Neural progenitor cell (in vitro differentiated cells): Measurements from ENCODE around the gene GIPC2. TPM values are rescaled to one million over a fixed set of nuclear protein-coding genes. Genes with fewer than 3 reads are reported as not detected.

Experiments
- DNase-seq: peaks from one replicate; pipeline ENCODE4 v3.0.0-alpha.2; 2016; ENCODE audit warnings: low spot score
- H2AFZ ChIP-seq: fragments of 200-600 bp; sonication (generic); replicated peaks from 2 replicates; pipeline ENCODE4 v1.6.1; 2016; ENCODE audit warnings: antibody characterized with exemption
- H3F3A ChIP-seq: fragments of 200-600 bp; sonication (generic); 2 replicates; pipeline ENCODE4 v1.6.1; 2016; ENCODE audit warnings: antibody characterized with exemption, low read depth
- H3K27ac ChIP-seq: fragments of 200-600 bp; sonication (generic); 2 replicates; pipeline ENCODE4 v1.5.1; 2016; ENCODE audit warnings: mild to moderate bottlenecking
- H3K27me3 ChIP-seq: fragments of 200-600 bp; sonication (generic); 2 replicates; pipeline ENCODE4 v1.6.1; 2016; ENCODE audit warnings: mild to moderate bottlenecking, moderate library complexity
- H3K36me3 ChIP-seq: fragments of 200-600 bp; sonication (generic); 2 replicates; pipeline ENCODE4 v1.5.1; 2016
- H3K4me1 ChIP-seq: fragments of 200-600 bp; sonication (generic); 2 replicates; pipeline ENCODE4 v1.6.1; 2016; ENCODE audit warnings: mixed run types
- H3K4me2 ChIP-seq: fragments of 200-600 bp; sonication (generic); 2 replicates; pipeline ENCODE4 v1.6.1; 2016
- H3K4me3 ChIP-seq: fragments of 200-600 bp; sonication (generic); 2 replicates; pipeline ENCODE4 v1.5.1; 2016
- H3K79me2 ChIP-seq: fragments of 200-600 bp; sonication (generic); 2 replicates; pipeline ENCODE4 v1.6.1; 2016; ENCODE audit warnings: low read depth
- H3K9ac ChIP-seq: fragments of 200-600 bp; sonication (generic); 2 replicates; pipeline ENCODE4 v1.6.1; 2016
- H3K9me3 ChIP-seq: fragments of 200-600 bp; sonication (generic); 2 replicates; pipeline ENCODE4 v1.5.1; 2016; ENCODE audit warnings: low read depth
- H4K20me1 ChIP-seq: fragments of 200-600 bp; sonication (generic); 2 replicates; pipeline ENCODE4 v1.6.1; 2016; ENCODE audit warnings: low read depth
- H3K27ac Mint-ChIP-seq: 3 replicates; pipeline ENCODE4 v1.8.0; 2021; ENCODE audit warnings: mixed read lengths
- H3K27me3 Mint-ChIP-seq: 2 replicates; pipeline ENCODE4 v1.8.0; 2022; ENCODE audit warnings: low read depth, mild to moderate bottlenecking, inconsistent platforms, moderate library complexity, mixed read lengths; ENCODE audit not compliant: insufficient read depth
- H3K36me3 Mint-ChIP-seq: 3 replicates; pipeline ENCODE4 v1.8.0; 2021; ENCODE audit warnings: mixed read lengths
- H3K4me1 Mint-ChIP-seq: 3 replicates; pipeline ENCODE4 v1.8.0; 2021; ENCODE audit warnings: mixed read lengths
- H3K4me3 Mint-ChIP-seq: 3 replicates; pipeline ENCODE4 v1.8.0; 2021; ENCODE audit warnings: mild to moderate bottlenecking, moderate library complexity, mixed read lengths
- H3K9me3 Mint-ChIP-seq: 3 replicates; pipeline ENCODE4 v1.8.0; 2020; ENCODE audit warnings: mixed read lengths
- EZH2 ChIP-seq: fragments of 200-600 bp; sonication (generic); IDR thresholded peaks from 2 replicates; pipeline ENCODE4 v1.6.1; 2017; ENCODE audit warnings: antibody characterized with exemption, mild to moderate bottlenecking, moderate library complexity
- EZH2phosphoT487 ChIP-seq: fragments of 200-600 bp; sonication (generic); IDR thresholded peaks from 2 replicates; pipeline ENCODE4 v1.6.1; 2017; ENCODE audit warnings: antibody characterized with exemption
- total RNA-seq: library from RNA; depleted of rRNA; stranded (reverse); fragments of >200 nt; gene quantifications from 2 replicates; pipeline ENCODE4 v1.2.3, GENCODE V29; 2015; ENCODE audit warnings: low replicate concordance
- TF ChIP-seq, protein P1 (sequence below): fragments of 200-600 bp; sonication (generic); IDR thresholded peaks from 2 replicates; pipeline ENCODE4 v1.5.1; 2017; ENCODE audit warnings: antibody characterized with exemption, mild to moderate bottlenecking

The GIPC2 gene
- total RNA-seq, 1 donor from 2014 or later: not detected

DNA sequence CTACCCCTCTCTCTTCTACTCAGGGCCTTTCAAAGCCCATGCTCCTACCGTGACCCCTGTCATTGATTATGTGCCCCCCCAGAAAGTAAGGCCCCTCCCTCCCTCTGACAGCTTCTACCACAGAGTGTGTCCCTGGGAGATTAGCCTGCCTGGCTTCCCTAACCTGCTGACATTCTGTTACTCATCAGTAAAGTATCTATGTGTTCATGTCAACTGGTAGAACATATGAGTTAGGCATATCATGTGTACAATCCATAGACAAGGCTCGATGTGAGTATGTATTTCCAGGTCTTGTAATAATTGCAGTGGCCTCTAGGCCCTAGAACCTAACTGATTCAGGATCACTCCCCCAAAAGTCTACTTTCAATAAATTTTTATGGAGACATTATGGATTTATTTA lies 120.0 kb downstream of the GIPC2 start:
- Histone ChIP-seq H3K4me1 (no peaks in the 10 kb centered on the region), H3K27ac (no peak overlapping the region), H3K9me3 (no peaks in the 10 kb centered on the region), H3K79me2 (no peaks in the 10 kb centered on the region), H3K9ac (no peak overlapping the region), H4K20me1 (no peaks in the 10 kb centered on the region), H3F3A (no peaks in the 10 kb centered on the region), H3K4me3 (no peak overlapping the region), H3K36me3 (no peaks in the 10 kb centered on the region), H3K27me3 (no peaks in the 10 kb centered on the region), H3K4me2 (no peak overlapping the region), H2AFZ (no peak overlapping the region)
- Mint-ChIP-seq H3K27me3 (no peaks in the 10 kb centered on the region), H3K4me1 (no peaks in the 10 kb centered on the region), H3K9me3 (peaks cover 2% of the 10 kb centered on the region), H3K27ac (no peak overlapping the region), H3K4me3 (no peak overlapping the region), H3K36me3 (no peaks in the 10 kb centered on the region)
- TF ChIP-seq EZH2phosphoT487: no peak
- TF ChIP-seq, protein P1, sequence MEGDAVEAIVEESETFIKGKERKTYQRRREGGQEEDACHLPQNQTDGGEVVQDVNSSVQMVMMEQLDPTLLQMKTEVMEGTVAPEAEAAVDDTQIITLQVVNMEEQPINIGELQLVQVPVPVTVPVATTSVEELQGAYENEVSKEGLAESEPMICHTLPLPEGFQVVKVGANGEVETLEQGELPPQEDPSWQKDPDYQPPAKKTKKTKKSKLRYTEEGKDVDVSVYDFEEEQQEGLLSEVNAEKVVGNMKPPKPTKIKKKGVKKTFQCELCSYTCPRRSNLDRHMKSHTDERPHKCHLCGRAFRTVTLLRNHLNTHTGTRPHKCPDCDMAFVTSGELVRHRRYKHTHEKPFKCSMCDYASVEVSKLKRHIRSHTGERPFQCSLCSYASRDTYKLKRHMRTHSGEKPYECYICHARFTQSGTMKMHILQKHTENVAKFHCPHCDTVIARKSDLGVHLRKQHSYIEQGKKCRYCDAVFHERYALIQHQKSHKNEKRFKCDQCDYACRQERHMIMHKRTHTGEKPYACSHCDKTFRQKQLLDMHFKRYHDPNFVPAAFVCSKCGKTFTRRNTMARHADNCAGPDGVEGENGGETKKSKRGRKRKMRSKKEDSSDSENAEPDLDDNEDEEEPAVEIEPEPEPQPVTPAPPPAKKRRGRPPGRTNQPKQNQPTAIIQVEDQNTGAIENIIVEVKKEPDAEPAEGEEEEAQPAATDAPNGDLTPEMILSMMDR: no peak
- TF ChIP-seq EZH2: no peak
- no peak for DNase-seq

GRCh38 chr1:78168306-78168705 lies 122.5 kb downstream of the GIPC2 start:
- Mint-ChIP-seq H3K4me3 (no peak overlapping the region), H3K36me3 (no peaks in the 10 kb centered on the region), H3K4me1 (peaks cover 2% of the 10 kb centered on the region), H3K9me3 (no peaks in the 10 kb centered on the region), H3K27me3 (no peaks in the 10 kb centered on the region), H3K27ac (no peak overlapping the region)
- Histone ChIP-seq H3K36me3 (no peaks in the 10 kb centered on the region), H3K79me2 (no peaks in the 10 kb centered on the region), H3K4me1 (no peaks in the 10 kb centered on the region), H3F3A (no peaks in the 10 kb centered on the region), H3K4me3 (no peak overlapping the region), H3K27me3 (no peaks in the 10 kb centered on the region), H3K27ac (no peak overlapping the region), H4K20me1 (no peaks in the 10 kb centered on the region), H3K9me3 (no peaks in the 10 kb centered on the region), H3K4me2 (no peak overlapping the region), H3K9ac (no peak overlapping the region), H2AFZ (no peak overlapping the region)
- no peak for DNase-seq
- TF ChIP-seq, protein P1: no peak
- TF ChIP-seq EZH2: no peak
- TF ChIP-seq EZH2phosphoT487: no peak

GRCh38 chr1:78170859-78171258 lies 125.1 kb downstream of the GIPC2 start:
- H3K27ac ChIP-seq: no peak overlapping the region
- TF ChIP-seq EZH2: no peak
- TF ChIP-seq, protein P1: no peak
- no peak for TF ChIP-seq EZH2phosphoT487
- H3K4me3 ChIP-seq: no peak overlapping the region
- no peaks in the 10 kb centered on the region for H3K36me3 ChIP-seq
- no peaks in the 10 kb centered on the region for H3K4me1 ChIP-seq
- H3K9me3 Mint-ChIP-seq: no peaks in the 10 kb centered on the region
- no peaks in the 10 kb centered on the region for H3K36me3 Mint-ChIP-seq
- H3K27me3 ChIP-seq: no peaks in the 10 kb centered on the region
- no peak overlapping the region for H3K9ac ChIP-seq
- no peaks in the 10 kb centered on the region for H4K20me1 ChIP-seq
- no peak overlapping the region for H3K4me3 Mint-ChIP-seq
- no peaks in the 10 kb centered on the region for H3K79me2 ChIP-seq
- peaks cover 2% of the 10 kb centered on the region for H3K4me1 Mint-ChIP-seq
- peaks cover 1% of the 10 kb centered on the region for H3K27me3 Mint-ChIP-seq
- H3K27ac Mint-ChIP-seq: no peak overlapping the region
- no peak for DNase-seq
- no peak overlapping the region for H3K4me2 ChIP-seq
- no peak overlapping the region for H2AFZ ChIP-seq
- no peaks in the 10 kb centered on the region for H3F3A ChIP-seq
- H3K9me3 ChIP-seq: no peaks in the 10 kb centered on the region
